PFSK-1 (cell line): ENCODE results near the gene RALGPS1.

ENCODE experiments used
- POLR2AphosphoS5 ChIP-seq: IDR thresholded peaks from 2 replicates; pipeline ENCODE4 v1.6.1; 2012; ENCODE audit warnings: low read depth, mild to moderate bottlenecking, control low read depth, low read length, moderate library complexity
- REST ChIP-seq, 2 experiments: IDR thresholded peaks; 2 replicates each; pipeline versions ENCODE4 v1.6.1 to v1.8.0; 2011 to 2012; ENCODE audit warnings: low read depth in 2 of 2, low read length in 2 of 2, control low read depth in 1 of 2, inconsistent platforms in 1 of 2, mild to moderate bottlenecking in 1 of 2, moderate library complexity in 1 of 2; ENCODE audit not compliant: insufficient read depth in 1 of 2

GRCh38 chr9:127138444-127138843 lies 223.9 kb downstream of the RALGPS1 start:
- TF ChIP-seq REST (IDR thresholded peaks at IDR 0.05; ENCODE audit: insufficient read depth in 1 of 2, low read depth in 2 of 2, low read length in 2 of 2): no peak
- TF ChIP-seq POLR2AphosphoS5: no peak
